Lung (tissue), 5 donors: ENCODE results near the gene DACH2. TPM values are rescaled to one million over a fixed set of nuclear protein-coding genes. Genes with fewer than 3 reads are reported as not detected.

Experiments used
- polyA plus RNA-seq, 2 donors: library from polyadenylated mRNA; stranded (reverse); fragments of 200-250 nt; gene quantifications; one replicate each; pipeline ENCODE4 v1.2.1, GENCODE V29; 2013
- small RNA-seq: library from RNA; depleted of rRNA; stranded (forward); fragments of <200 nt; gene quantifications from one replicate; pipeline ENCODE3, GENCODE V24; 2014; ENCODE audit warnings: low replicate concordance
- total RNA-seq, 2 donors: library from RNA; depleted of rRNA in 1 of 2; stranded (reverse); fragments of >200 nt in 1 of 2; gene quantifications; one replicate each; pipeline ENCODE4 v1.2.1, GENCODE V29; 2014 to 2021
- donor health status: Bipolar disorder and iron deficiency.
- donor health status: healthy.
- donor health status: DM: yes; HTN: yes; CAD: no.

Gene DACH2
- total and polyA plus RNA-seq, 4 donors: 0.03 to 4.6 TPM; not detected in 2

Small RNAs within 50 kb of the gene (small RNA-seq; reads per million reads assigned to genes)
- gene FCF1P9: not detected
- gene RF00026: not detected

Other genes with a start within 250 kb of the DACH2 start
- gene CHM, start 100.9 kb upstream of the DACH2 start, total RNA-seq: 10 to 100 TPM; 13.7 to 44.8 TPM
- 10 to 100 TPM in 1 of 2 donors, 1 to 10 TPM in 1; 9.2 to 10.4 TPM for gene CHM, start 100.9 kb upstream of the DACH2 start, polyA plus RNA-seq